Measurements from ENCODE around the gene FAM83F.

The FAM83F gene

GRCh38 chr22:40058265-40058664 lies 63.5 kb downstream of the FAM83F start:
- DNase-seq (ENCODE audit: low read depth in 2 of 2) = peak in 1 of 2 experiments; percentile 24

- DNase-seq (ENCODE audit: low read depth in 2 of 2) = no peak
These were observed 71.2 kb downstream of the FAM83F start for GRCh38 chr22:40065981-40066380.

GRCh38 chr22:40067639-40068038 lies 72.9 kb downstream of the FAM83F start:
- DNase-seq (ENCODE audit: low read depth in 2 of 2) = no peak

GRCh38 chr22:40070701-40071100 lies 75.9 kb downstream of the FAM83F start:
- DNase-seq (ENCODE audit: low read depth in 2 of 2) = no peak

GRCh38 chr22:40071720-40072119 lies 77.0 kb downstream of the FAM83F start:
- DNase-seq (ENCODE audit: low read depth in 2 of 2) = no peak

- DNase-seq (ENCODE audit: low read depth in 2 of 2) = no peak
These were observed 82.2 kb downstream of the FAM83F start for GRCh38 chr22:40076702-40077645.

- DNase-seq (ENCODE audit: low read depth in 2 of 2) = no peak
These were observed 82.9 kb downstream of the FAM83F start for GRCh38 chr22:40077646-40078016.

- no peak for DNase-seq (ENCODE audit: low read depth in 2 of 2)
These were observed 86.9 kb downstream of the FAM83F start for GRCh38 chr22:40081662-40082061.

GRCh38 chr22:40082184-40082583 lies 87.4 kb downstream of the FAM83F start:
- DNase-seq (ENCODE audit: low read depth in 2 of 2) = no peak

GRCh38 chr22:40083794-40084193 lies 89.0 kb downstream of the FAM83F start:
- DNase-seq (ENCODE audit: low read depth in 2 of 2) = no peak

GRCh38 chr22:40084246-40084645 lies 89.5 kb downstream of the FAM83F start:
- DNase-seq (ENCODE audit: low read depth in 2 of 2) = no peak

GRCh38 chr22:40088818-40089217 lies 94.1 kb downstream of the FAM83F start:
- no peak for DNase-seq (ENCODE audit: low read depth in 2 of 2)

Measured in stimulated activated CD4-positive, alpha-beta T cell treated with anti-CD3 and anti-CD28 coated beads, Interleukin-12 subunit alpha, Interleukin-12 subunit beta, amount 100 ng/mL, for 24 hours (primary cell).